Small intestine (tissue), 7 donors: ENCODE data around the gene NCK1. TPM values are rescaled to one million over a fixed set of nuclear protein-coding genes. Genes with fewer than 3 reads are reported as not detected.
"Not testable (repeated sequence)": the region's sequence is repeated elsewhere in the genome, so short reads cannot be mapped to it uniquely, and the experiment has no call there.

Experiments
- DNase-seq, 2 donors: peaks; one replicate each; pipeline versions ENCODE4 v3.0.0 to v3.0.0-alpha.2; 2013
- FAIRE-seq: peaks from 2 replicates; lab custom pipeline; 2012; peaks lifted over from hg19 to GRCh38; lab: Jason Lieb, UNC
- H3K27ac ChIP-seq, 3 donors: one replicate each; pipeline ENCODE4 v1.5.1; 2013; ENCODE audit warnings: low read length in 2 of 3, mild to moderate bottlenecking in 2 of 3, control low read depth in 1 of 3, inconsistent platforms in 1 of 3, low read depth in 1 of 3, moderate library complexity in 1 of 3
- H3K27me3 ChIP-seq, 3 donors: one replicate each; pipeline ENCODE4 v1.6.1; 2013; ENCODE audit warnings: low read length in 3 of 3, inconsistent platforms in 1 of 3; ENCODE audit not compliant: control insufficient read depth in 3 of 3, insufficient read depth in 3 of 3
- H3K36me3 ChIP-seq, 3 donors: one replicate each; pipeline ENCODE4 v1.6.1; 2013; ENCODE audit warnings: low read length in 3 of 3, inconsistent platforms in 1 of 3, low read depth in 1 of 3, mild to moderate bottlenecking in 1 of 3, moderate library complexity in 1 of 3; ENCODE audit not compliant: control insufficient read depth in 3 of 3, insufficient read depth in 2 of 3
- H3K4me1 ChIP-seq, 3 donors: one replicate each; pipeline ENCODE4 v1.6.1; 2013; ENCODE audit warnings: low read length in 2 of 3, inconsistent platforms in 1 of 3, low read depth in 1 of 3, mild to moderate bottlenecking in 1 of 3, moderate library complexity in 1 of 3; ENCODE audit not compliant: control insufficient read depth in 3 of 3, insufficient read depth in 2 of 3
- H3K4me3 ChIP-seq, 3 donors: one replicate each; pipeline ENCODE4 v1.5.1; 2013; ENCODE audit warnings: low read length in 3 of 3, control low read depth in 1 of 3, inconsistent platforms in 1 of 3, low read depth in 1 of 3, mild to moderate bottlenecking in 1 of 3, moderate library complexity in 1 of 3
- H3K9me3 ChIP-seq, 2 donors: one replicate each; pipeline ENCODE4 v1.6.1; 2013; ENCODE audit warnings: low read depth in 1 of 2, low read length in 1 of 2; ENCODE audit not compliant: control insufficient read depth in 2 of 2, insufficient read depth in 1 of 2
- WGBS, 3 donors: extraction: QIAGEN DNeasy Blood & Tissue Kit; methylation state at CpG; one replicate each; pipeline ENCODE4 v1.1.7; 2013; 5-methylcytosine and 5-hydroxymethylcytosine counted together
- polyA plus RNA-seq, 4 donors: library from polyadenylated mRNA; stranded (reverse) in 3 of 4; unstranded in 1 of 4; fragments of 200-250 nt in 3 of 4; fragments of 120-200 nt in 1 of 4; gene quantifications; one replicate each; pipeline versions ENCODE4 v1.2.1 to v1.2.3, GENCODE V29; 2013
- donor health status: healthy with polysubstance abuse.
- donor health status: control.
- donor health status: control.
- donor health status: Bipolar disorder and iron deficiency.
- donor health status: healthy.

The NCK1 gene
- polyA plus RNA-seq, 4 donors, result 8.9 to 28.4 (median 15.2) TPM

- Histone ChIP-seq H3K4me3 (no peak overlapping the region), H3K9me3 (peaks cover 2 to 20% of the 10 kb centered on the region in 2 donors), H3K27me3 (no peaks in the 10 kb centered on the region), H3K4me1 (no peaks in the 10 kb centered on the region), H3K36me3 (no peaks in the 10 kb centered on the region), H3K27ac (no peak overlapping the region)
- FAIRE-seq (peak; percentile 88), DNase-seq (no peak)
- WGBS, 3 donors, result 49 to 73% (median 70%) methylated on average over 2 of the region's 2 CpGs
These were observed 112.7 kb downstream of the NCK1 start for GRCh38 chr3:136974670-136975069.

GRCh38 chr3:136979204-136979603, 117.2 kb downstream of the NCK1 start:
- H3K4me1 ChIP-seq, result no peaks in the 10 kb centered on the region
- H3K4me3 ChIP-seq, result no peak overlapping the region
- no peak for FAIRE-seq
- no peak overlapping the region for H3K27ac ChIP-seq
- no peaks in the 10 kb centered on the region for H3K36me3 ChIP-seq
- H3K27me3 ChIP-seq, result no peaks in the 10 kb centered on the region
- DNase-seq, result no peak
- H3K9me3 ChIP-seq, result peaks cover 2 to 18% of the 10 kb centered on the region in 2 donors

GRCh38 chr3:136979684-136980083, 117.7 kb downstream of the NCK1 start:
- Histone ChIP-seq H3K27ac (no peak overlapping the region), H3K36me3 (no peaks in the 10 kb centered on the region), H3K27me3 (no peaks in the 10 kb centered on the region), H3K4me1 (peaks cover 0 to 3% (median 2%) of the 10 kb centered on the region in 3 donors), H3K4me3 (no peak overlapping the region), H3K9me3 (peaks cover 2 to 18% of the 10 kb centered on the region in 2 donors)
- 70 to 85% (median 77%) methylated on average over 3 of the region's 3 CpGs for WGBS, 3 donors
- FAIRE-seq, result no peak
- DNase-seq, result no peak

GRCh38 chr3:136982033-136982432, 120.0 kb downstream of the NCK1 start:
- no peaks in the 10 kb centered on the region for H3K9me3 ChIP-seq
- H3K36me3 ChIP-seq, result no peaks in the 10 kb centered on the region
- peak overlapping the region in 1 of 3 donors; percentile 10 for H3K27ac ChIP-seq
- no peak for FAIRE-seq
- peaks cover 0 to 11% (median 5%) of the 10 kb centered on the region in 3 donors for H3K4me1 ChIP-seq
- 89 to 93% (median 89%) methylated on average over 5 of the region's 5 CpGs for WGBS, 3 donors
- no peak for DNase-seq
- H3K27me3 ChIP-seq, result no peaks in the 10 kb centered on the region
- no peak overlapping the region for H3K4me3 ChIP-seq

GRCh38 chr3:136982520-136983138, 120.6 kb downstream of the NCK1 start:
- WGBS, 3 donors, result 77 to 92% (median 83%) methylated on average over 4 of the region's 4 CpGs
- peak; percentile 15 to 58 for DNase-seq
- no peak for FAIRE-seq
- no peaks in the 10 kb centered on the region for H3K36me3 ChIP-seq
- H3K27ac ChIP-seq, result peak overlapping the region in 1 of 3 donors; percentile 10
- H3K9me3 ChIP-seq, result no peaks in the 10 kb centered on the region
- H3K4me1 ChIP-seq, result peaks cover 0 to 11% (median 5%) of the 10 kb centered on the region in 3 donors
- no peaks in the 10 kb centered on the region for H3K27me3 ChIP-seq
- no peak overlapping the region for H3K4me3 ChIP-seq

GRCh38 chr3:136984837-136985236, 122.8 kb downstream of the NCK1 start:
- Histone ChIP-seq H3K27me3 (no peaks in the 10 kb centered on the region), H3K9me3 (peaks cover 0 to 5% of the 10 kb centered on the region in 2 donors), H3K4me1 (peaks cover 0 to 17% (median 5%) of the 10 kb centered on the region in 3 donors), H3K36me3 (no peaks in the 10 kb centered on the region), H3K4me3 (no peak overlapping the region), H3K27ac (no peak overlapping the region)
- WGBS, 3 donors, result 9 to 38% (median 36%) methylated on average over 3 of the region's 3 CpGs
- DNase-seq (peak; percentile 66 to 67), FAIRE-seq (no peak)

- WGBS, 3 donors, result 94 to 98% (median 97%) methylated on average over 24 to 39 of the region's 39 CpGs
- H3K27me3 ChIP-seq, H3K27ac ChIP-seq, H3K9me3 ChIP-seq, H3K36me3 ChIP-seq, FAIRE-seq, DNase-seq, H3K4me3 ChIP-seq: not testable (repeated sequence)
- H3K4me1 ChIP-seq, result peaks cover 0 to 20% (median 5%) of the 10 kb centered on the region in 3 donors
These were observed 125.5 kb downstream of the NCK1 start for GRCh38 chr3:136987398-136987980.

- Histone ChIP-seq H3K9me3 (peaks cover 0 to 5% of the 10 kb centered on the region in 2 donors), H3K36me3 (no peaks in the 10 kb centered on the region), H3K4me1 (peaks cover 0 to 20% (median 5%) of the 10 kb centered on the region in 3 donors), H3K27me3 (no peaks in the 10 kb centered on the region), H3K27ac (no peak overlapping the region), H3K4me3 (no peak overlapping the region)
- FAIRE-seq (no peak), DNase-seq (no peak)
- WGBS, 3 donors, result 93 to 97% (median 93%) methylated on average over 2 of the region's 2 CpGs
These were observed 126.6 kb downstream of the NCK1 start for GRCh38 chr3:136988651-136989050.
